ENCODE data around the gene PRR36.

PRR36 gene

DNA sequence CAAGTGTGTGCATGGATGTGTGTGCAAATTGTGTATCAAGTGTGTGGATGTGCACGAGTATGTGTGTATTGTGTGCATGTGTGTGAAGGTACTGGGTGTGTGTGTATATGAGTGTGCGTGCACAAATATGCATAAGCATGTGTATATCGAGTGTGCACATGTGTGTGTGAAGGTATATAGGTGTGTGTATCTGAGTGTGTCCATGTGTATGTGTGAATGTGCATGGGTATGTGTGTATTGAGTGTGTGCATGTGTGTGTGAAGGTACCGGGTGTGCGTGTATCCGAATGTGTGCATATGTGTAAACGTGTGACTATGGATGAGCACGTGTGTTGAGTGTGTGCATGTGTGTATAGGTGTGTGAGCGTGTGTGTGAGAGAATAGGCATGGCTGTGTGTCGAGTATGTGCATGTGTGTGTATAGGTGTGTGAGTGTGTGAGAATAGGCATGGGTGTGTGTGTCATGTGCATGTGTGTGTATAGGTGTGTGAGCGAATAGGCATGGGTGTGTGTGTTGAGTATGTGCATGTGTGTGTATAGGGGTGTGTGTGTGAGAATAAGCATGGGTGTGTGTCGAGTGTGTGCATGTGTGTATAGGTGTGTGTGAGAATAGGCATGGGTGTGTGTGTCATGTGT is 31.4 kb downstream of the PRR36 start:
- no peak for FAIRE-seq

DNA sequence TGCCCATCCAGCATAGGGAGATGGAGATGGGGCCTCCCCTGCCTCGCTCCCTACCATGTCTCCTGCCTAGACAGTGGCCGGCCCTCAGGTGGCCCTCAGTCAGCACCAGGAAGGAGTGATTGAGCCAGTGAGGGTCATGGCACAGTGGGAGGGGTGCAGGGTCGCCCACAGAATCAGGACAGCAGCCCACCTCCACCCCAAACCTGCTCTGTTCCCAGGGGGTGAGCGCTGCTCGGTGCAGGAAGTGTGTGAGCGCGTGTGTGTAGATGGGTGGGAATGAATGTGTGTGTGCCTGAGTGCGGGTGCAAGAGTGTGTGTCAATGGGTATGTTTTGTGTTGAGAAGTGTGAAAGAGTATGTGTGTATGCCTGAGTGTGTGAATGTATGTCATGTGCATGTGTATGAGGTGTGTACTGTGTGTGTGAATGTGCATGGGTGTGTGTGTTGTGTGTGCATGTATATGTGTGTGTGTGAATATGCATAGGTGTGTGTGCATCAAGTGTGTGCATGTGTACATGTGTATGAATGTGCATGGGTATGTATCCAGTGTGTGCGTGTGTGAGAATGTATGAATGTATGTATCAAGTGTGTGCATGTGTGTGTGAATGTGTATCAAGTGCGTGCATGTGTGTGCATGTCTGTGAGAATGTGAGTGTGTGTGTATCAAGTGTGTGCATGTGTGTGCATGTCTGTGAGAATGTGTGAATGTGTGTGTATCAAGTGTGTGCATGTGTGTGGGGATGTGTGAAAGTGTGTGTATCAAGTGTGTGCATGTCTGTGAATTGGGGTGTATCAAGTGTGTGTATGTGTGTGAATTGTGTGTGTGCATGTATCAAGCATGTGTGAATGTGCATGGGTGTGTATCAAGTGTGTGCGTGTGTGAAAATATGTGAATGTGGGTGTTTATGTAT is 32.2 kb downstream of the PRR36 start:
- no peak for FAIRE-seq

- no peak for FAIRE-seq
Measured at GRCh38 chr19:7840629-7841028, 33.6 kb downstream of the PRR36 start.

DNA sequence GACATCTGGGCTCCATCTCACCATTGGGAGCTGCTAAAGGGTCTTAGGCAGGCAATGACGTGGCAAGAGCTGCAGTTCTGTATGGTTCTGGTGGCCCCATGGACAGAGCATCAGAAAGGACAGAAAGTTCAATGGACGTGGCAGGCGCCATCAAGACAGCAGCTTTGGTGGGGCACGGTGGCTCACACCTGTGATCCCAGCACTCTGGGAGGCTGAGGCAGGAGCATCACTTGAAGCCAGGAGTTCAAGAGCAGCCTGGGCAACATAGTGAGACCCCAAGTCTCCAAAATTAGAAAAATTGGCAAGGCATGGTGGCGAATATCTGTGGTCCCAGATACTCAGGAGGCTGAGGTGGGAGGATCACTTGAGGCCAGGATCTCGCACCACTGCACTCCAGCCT is 34.7 kb downstream of the PRR36 start:
- no peak for FAIRE-seq

GRCh38 chr19:7833225-7834099 is 40.7 kb downstream of the PRR36 start:
- FAIRE-seq: no peak

DNA sequence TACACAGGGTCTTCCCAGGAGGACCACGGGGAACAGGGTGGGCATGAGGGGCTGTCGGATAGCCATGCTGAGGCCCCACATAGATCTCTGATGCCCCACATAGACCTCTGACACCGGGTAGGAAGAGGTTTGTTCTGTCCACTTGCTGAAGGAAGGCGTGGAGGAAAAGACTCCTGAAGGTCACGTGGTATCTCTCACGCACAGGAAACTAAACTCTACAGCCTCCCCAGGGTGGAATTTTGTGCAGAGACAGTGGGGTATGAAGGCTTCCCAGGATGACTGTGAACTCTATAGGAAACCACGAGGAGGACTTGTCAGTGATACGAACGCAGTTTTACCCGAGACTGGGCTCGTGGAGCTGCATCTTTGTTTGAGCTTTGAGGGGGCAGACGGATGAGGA is 41.4 kb downstream of the PRR36 start:
- FAIRE-seq: no peak

DNA sequence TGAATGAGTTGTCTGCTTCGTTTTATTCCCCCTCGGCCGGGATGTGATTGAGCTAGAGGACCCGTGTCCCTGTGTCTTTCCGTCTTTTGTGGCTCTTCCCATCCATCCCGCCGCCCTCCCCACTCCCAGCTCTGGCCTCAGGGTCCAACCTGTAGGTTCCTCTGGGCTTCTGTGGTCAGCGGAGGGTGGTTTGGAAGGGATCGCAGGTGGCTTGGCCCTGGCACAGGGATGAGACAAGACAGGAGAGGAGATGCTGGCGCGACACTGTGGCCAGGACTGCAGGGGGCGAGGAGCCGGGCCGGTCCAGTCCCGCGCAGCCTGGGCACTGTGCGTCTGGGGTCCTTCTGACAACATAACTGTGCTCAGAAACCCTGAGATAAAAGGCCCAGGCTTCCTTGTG is 42.2 kb downstream of the PRR36 start:
- FAIRE-seq: no peak

DNA sequence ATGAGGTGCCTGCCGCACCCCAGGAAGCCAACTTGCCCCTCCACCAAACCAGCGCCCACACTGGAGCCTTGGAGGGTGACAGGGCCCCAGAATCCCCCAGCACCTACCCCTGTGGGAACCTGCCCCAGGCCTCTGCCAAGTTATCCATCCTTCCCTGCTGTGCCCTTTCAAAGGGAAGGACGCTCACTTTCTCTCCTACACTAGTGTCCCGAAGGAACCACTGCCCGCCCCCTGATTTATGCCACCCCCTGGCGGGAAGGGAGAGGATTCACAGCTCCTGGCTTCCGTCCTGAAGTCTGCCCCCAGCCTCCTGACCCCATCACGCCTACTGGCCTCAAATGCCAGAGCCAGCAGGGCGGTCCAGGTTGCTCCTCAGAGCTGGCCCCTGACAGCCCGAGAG is 42.7 kb downstream of the PRR36 start:
- no peak for FAIRE-seq

GRCh38 chr19:7830823-7831222 is 43.4 kb downstream of the PRR36 start:
- FAIRE-seq: no peak

GRCh38 chr19:7830272-7830771 is 43.9 kb downstream of the PRR36 start:
- FAIRE-seq: no peak

DNA sequence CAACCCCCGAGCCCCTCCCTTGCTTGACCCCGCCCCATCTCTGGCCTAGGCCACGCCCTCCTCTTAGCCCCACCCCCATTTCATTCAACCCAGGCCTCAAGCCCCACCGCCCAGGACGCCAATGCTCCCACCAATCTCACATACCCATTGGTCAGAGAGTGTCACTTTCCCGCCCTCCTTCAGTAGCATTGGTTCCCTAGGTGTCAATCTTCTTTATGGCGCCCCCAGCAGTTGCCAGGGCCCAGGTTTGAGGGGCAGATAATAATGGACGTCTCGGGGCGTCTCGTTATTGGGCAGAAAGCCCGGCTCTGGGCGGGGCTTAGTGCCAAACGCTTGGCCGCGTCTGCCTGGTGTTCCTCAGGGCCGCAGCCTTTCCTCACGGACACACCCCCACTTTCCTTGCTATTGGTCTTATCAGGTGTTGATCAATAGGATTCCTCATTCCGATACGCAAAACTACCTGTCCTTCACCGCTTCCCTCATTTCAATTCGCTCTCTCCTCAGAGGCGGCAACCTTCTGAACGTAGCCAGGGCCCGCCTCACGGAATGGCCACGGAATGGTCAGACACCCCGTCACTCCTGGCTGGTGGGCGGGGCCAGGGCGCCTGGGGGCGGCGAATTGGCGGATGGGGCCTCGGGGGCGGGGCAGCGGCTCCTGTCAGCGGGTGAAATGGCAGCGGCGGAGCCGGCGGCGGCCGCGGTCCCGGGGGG is 44.5 kb downstream of the PRR36 start, which contains the start of gene EVI5L:
EVI5L (plus strand) TSS at position 658 of the 711 bp plus-strand sequence. CDS start 16,325 bp downstream, outside the sequence.
- FAIRE-seq: peak; percentile 97

- FAIRE-seq: no peak
Measured at GRCh38 chr19:7829166-7829520, 45.0 kb downstream of the PRR36 start.

DNA sequence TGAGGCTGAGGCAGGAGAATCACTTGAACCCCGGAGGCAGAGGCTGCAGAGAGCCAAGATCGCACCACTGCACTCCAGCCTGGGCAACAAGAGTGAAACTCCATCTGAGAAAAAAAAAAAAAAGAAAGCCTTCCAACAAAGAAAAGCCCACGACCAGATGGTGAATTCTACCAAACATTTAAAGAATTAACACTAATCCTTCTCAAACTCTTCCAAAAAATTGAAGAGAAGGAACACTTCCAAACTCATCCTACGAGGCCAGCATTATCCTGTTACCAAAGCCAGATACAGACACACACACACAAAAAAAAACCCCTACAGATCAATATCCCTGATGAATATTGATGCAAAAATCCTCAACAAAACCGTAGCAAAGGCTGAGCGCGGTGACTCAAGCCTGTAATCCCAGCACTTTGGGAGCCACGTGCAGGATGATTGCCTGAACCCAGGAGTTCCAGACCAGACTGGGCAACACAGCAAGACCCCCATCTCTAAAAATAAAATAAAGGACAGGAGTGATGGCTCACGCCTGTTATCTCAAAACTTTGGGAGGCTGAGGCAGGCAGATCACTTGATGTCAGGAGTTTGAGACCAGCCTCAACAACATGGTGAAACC is 50.4 kb downstream of the PRR36 start:
- no peak for FAIRE-seq

DNA sequence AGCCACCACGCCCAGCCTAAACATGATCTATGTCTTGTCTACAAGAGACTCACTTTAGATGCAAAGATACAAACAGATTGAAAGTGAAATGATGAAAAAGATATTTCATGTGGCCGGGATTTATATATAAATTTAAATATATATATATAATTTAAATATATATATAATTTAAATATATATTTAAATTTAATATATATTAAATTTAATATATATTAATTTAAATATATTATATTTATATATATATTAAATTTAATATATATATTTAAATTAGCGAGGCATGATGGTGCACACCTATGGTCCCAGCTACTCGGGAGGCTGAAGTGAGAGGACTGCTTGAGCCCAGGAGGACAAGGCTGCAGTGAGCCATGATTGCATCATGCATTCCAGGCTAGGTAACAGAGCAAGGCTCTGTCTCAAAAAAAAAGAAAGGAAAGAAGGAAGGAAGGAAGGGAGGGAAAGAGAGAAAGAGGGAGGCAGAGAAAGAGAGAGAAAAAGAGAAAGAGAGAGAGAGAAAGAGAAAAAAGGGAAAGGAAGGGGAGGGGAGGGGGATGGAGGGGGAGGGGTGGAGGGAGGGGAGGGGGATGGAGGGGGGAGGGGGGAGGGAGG is 51.2 kb downstream of the PRR36 start:
- FAIRE-seq: no peak

- no peak for FAIRE-seq
Measured at GRCh38 chr19:7820588-7820987, 53.6 kb downstream of the PRR36 start.

- no peak for FAIRE-seq
Measured at GRCh38 chr19:7819337-7819736, 54.9 kb downstream of the PRR36 start.

DNA sequence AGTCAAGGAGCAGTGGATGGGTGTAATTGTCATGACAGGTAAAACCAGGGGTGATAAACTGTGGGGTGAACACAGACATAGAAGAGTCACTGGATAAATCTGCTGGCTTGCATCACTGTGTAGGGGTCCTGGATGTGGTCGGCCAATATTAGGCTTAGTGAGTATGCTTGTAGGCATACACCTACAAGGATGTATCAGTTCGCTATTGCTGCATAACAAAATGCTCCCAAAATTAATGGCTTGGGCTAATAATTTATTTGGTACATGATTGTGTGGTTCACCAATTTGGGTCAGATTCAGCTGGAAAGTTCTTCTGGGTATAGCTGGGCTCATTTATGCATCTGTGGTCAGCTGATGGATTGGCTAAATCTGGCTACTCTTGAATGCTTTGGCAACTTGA is 55.4 kb downstream of the PRR36 start:
- no peak for FAIRE-seq
